Measurements from ENCODE around the gene CHSY3. TPM values are rescaled to one million over a fixed set of nuclear protein-coding genes. Genes with fewer than 3 reads are reported as not detected.

CHSY3 gene
- total RNA-seq, 1 experiment from 2014 or later, result 11.8 TPM

DNA sequence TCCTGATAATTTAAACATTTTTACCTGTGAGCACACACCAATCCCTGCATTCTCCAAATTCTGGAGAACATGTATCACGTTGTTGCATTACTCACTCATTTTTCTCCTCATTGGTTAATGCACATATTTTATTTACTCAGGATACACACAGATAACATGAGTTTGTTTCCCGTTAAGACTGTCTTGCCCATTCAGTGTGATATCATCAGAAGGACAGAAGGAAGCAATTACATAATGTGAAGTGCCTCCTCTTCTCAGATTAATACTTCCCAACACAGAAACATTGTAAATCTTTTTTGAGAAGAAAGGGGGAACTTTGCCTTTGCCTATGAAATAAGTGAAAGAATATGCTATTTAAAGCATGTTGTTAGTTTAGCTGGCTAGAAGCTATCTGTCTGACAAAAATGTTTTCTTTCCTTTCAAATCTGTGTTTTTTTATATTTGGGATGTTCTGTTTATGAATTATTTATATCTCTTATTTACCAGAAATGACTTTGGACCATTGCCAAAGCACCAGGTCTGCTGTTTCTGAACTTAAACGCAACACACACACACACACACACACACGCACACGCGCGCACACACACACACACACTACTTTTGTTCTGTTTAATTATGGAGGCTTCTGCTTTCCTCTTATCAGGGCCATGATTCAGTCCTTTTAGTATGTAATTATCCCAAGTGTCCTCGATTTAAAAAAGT is 186.5 kb downstream of the CHSY3 start:
- no peak for DNase-seq (ENCODE audit: low read depth)

DNA sequence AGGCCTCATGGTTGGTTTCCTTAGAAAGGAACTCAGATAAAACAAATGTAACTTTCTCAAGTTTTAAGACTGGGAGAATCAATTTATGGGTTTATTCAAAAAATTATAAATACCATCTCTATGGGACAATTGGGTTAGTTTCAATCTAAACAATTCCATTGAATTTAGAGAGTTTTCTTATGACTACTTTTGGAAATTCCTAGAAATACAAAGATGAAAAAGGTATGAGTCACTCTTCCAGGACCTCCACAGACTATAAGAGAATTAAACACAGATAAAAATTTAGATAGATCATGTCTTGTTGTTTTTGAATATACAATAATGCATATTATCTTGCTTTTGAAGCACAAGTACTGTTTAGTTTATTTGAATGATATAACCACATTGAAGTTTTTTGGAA is 188.7 kb downstream of the CHSY3 start:
- DNase-seq (ENCODE audit: low read depth), result no peak

DNA sequence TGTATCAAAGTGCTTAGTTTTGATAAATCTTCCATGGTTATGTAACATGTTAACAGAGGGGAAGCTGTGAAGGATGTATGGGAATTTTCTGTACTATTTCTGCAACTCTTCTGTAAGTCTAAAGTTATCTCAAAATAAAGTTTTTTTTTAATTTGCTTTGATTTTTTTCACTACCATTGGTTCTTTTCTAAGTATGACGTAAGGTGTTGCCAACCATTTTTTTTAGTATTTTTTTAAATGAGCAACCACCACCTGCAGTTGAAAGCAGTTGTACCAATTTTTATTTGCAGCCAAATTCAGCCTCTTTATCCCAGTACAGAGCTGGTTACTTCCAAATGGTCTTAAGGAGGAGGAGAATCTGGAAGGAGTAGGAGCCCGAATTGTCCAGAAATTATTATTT is 192.2 kb downstream of the CHSY3 start:
- DNase-seq (ENCODE audit: low read depth), result no peak

GRCh38 chr5:130099008-130099407 is 194.7 kb downstream of the CHSY3 start:
- DNase-seq (ENCODE audit: low read depth), result no peak

DNA sequence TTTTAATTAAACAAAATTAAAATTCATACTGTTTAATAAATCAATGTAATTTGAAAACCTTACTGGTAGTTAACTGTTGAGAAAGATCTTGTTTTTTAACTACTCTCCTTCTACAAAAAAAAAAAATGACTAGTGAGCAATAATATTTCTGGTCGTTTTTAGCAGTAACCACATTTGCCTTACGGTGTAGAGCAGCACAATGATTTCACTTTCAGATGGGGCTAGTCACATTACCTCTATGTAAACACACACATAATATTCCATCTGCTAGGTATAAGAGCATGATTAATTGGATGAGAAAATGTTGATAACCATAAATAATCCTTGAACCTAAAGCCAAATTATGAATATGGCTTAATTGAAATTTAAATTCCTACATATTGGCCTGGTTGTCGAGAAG is 198.1 kb downstream of the CHSY3 start:
- DNase-seq (ENCODE audit: low read depth), result no peak

DNA sequence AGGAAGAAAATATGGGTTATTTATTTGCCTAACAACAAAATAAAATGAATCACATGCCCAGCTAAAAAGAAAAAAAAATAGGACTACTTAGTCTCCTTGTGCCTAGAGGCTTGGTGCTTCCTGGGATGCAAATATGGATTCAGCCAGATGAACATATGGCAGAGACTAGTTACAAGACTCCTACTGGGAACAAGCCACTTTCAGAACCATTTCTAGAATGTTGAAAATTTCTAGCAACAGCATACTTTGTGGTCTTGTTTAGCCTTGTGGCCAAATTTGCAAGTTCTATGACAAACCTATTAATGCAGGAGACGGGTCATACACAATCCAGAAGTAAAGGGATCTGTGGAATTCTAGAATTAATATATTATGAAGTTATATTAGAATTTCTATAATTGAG is 198.7 kb downstream of the CHSY3 start:
- DNase-seq (ENCODE audit: low read depth), result no peak

- peak; percentile 1 for DNase-seq (ENCODE audit: low read depth)
Observed at GRCh38 chr5:130104895-130105688, 200.8 kb downstream of the CHSY3 start.

GRCh38 chr5:130106480-130106879 is 202.2 kb downstream of the CHSY3 start:
- no peak for DNase-seq (ENCODE audit: low read depth)

DNA sequence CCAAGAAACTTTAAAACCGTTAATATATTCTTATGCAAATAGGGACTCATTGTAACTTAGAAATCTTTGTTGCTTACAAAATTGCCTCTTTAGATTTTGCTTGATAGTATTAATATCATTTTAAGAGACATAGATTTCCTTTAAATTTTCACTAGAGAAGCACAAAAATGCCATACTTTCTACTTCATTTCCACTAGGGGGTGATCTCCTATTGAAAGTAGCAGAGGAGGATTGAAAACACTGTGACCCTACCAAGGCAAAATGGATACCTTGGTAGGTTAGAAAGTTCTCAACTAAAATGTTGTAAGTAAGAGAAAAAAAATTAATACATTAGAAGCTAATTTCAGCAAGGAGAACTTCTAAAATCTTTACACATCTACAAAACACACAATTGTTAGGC is 204.9 kb downstream of the CHSY3 start:
- no peak for DNase-seq (ENCODE audit: low read depth)

DNA sequence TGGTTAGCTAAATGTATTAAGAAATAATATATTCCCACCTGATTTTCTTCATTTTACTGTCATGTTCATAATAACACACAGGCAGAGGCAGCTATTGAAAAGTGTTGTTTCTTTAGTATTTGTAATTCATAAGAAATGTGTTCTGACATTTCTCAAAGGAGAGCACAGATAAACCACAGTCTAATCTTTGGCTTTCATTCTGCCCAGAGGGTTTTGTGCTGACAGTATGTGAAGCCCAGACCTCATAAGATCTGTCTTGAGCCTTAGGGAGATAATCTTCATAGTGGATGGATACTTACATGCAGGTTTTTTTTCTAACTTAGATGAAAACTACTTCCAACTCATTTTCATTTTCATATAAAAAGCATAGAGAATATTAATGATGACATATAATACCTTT is 206.1 kb downstream of the CHSY3 start:
- DNase-seq (ENCODE audit: low read depth), result no peak

- no peak for DNase-seq (ENCODE audit: low read depth)
Observed at GRCh38 chr5:130111746-130112145, 207.5 kb downstream of the CHSY3 start.

GRCh38 chr5:130112246-130112645 is 208.0 kb downstream of the CHSY3 start:
- DNase-seq (ENCODE audit: low read depth), result no peak

GRCh38 chr5:130115686-130116085 is 211.4 kb downstream of the CHSY3 start:
- no peak for DNase-seq (ENCODE audit: low read depth)

DNA sequence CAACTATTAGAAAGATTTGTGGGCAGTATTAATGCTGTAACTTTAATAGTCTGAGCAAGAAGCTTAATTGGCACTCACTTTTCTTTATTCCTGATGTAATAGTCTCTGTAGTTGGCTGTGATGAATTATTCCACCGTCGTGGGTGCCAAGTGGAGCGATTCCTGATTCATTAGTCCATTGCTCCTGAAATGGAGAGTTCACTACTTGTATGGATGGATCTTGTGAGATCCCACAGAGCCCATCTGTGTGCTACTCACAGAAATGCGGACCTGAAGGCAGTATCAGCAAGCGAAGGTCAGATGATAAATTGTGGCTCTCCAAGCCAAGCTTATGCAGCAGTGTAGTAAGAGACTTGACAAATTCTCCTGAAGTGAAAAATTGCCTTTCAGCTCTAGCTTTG is 212.2 kb downstream of the CHSY3 start:
- no peak for DNase-seq (ENCODE audit: low read depth)

DNA sequence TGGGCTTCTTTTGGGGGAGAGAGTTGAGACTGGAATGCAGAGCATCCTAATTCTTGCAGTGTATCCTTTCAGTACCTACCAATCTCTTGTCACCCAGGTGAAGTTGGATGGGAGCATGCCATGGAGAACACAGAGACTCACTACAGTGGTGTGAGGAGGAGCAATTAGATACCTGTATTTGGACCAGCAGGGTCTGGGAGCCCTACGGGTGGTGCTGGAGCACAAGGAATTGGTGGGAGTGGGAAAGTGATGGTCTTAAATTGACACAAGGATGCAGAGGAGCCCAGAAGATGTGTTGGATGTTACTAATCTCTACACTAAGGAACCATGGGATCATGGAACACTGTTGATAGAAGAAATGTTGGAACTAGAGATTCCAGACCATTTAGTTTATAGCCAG is 212.7 kb downstream of the CHSY3 start:
- DNase-seq (ENCODE audit: low read depth), result no peak

- DNase-seq (ENCODE audit: low read depth), result no peak
Observed at GRCh38 chr5:130126746-130127145, 222.5 kb downstream of the CHSY3 start.

DNA sequence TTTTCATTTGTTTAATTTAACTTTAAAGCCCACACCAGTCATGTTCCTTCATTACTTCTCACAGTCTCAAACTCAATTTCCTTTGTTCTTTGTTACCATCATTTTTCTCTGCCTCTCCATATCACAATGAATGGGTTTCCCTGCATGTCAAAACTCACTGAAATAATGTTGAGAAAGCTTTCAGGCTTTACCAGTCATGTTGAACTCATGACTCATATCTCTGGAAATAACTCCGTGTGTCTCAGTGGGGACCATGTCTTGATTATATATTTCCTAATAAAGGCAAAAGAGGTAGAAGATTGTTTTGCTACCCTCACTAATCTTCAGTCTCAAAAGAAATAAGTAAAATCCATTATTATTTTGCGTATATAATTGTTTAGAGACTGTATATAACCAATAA is 231.2 kb downstream of the CHSY3 start:
- peak; percentile 59 for DNase-seq (ENCODE audit: low read depth)

DNA sequence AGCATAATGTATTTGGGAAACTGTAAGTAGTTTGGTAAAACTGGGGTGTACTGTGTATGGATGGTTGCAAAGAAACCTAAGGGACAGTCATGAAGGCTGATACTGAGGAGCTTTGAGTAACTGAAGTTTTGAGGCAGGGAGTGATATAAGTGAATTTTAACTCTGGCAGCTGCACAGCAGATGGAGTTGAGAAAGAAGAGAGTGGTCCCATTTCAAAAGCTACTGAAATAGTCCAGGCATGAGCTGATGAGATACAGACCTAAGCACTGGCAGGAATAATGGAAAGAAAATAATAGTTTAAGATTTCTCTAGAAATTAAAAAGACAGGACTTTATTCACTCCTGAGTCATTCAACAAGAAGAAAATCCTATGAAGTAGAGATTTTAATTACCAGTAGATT is 232.0 kb downstream of the CHSY3 start:
- no peak for DNase-seq (ENCODE audit: low read depth)

DNA sequence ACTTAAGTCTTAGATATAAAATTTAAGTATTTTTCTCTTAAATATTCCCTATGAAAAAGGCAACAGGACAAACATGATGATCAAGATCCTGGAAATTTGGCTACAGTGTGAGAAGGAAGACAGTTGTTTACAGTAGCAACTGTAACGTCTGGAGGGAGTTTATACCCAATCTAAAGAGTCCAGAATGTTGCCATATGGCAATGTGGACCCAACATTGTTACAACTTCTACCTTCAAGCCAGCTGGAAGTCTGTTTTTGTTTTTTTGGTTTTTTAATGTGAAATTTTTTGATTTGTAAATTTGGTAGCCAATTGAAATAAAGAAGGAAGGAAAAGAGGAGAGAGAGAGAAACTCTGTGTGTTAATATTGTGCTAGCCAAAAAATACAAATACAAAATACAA is 233.4 kb downstream of the CHSY3 start:
- no peak for DNase-seq (ENCODE audit: low read depth)

DNA sequence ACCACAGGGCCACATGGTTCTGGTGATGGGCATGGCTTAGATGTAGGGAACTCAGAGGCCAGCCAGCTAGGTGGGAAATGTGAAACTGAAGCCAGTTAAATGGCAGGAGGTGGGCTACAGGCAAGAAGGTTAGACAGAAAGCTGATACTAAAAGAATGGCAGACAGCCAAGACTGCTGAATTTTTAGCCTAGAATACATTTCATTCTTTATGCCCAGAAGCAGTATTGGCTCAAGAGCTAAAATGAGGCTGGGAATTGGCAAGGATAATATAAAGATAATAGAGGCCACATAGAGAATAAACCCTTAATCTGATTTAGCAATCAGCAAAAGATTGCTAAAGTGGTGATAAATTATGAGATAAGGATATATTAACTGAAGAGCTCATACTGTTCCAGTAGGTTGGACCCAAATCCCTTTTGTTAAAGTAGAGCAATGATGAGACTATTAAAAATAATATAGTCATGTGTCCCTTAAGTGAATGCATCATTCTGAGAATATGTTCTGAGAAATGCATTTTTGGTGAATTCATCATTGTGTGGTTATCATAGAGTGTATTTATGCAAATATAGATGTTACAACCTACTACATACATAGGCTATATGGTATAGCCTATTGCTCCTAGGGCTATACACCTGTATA is 234.3 kb downstream of the CHSY3 start:
- DNase-seq (ENCODE audit: low read depth), result no peak

DNA sequence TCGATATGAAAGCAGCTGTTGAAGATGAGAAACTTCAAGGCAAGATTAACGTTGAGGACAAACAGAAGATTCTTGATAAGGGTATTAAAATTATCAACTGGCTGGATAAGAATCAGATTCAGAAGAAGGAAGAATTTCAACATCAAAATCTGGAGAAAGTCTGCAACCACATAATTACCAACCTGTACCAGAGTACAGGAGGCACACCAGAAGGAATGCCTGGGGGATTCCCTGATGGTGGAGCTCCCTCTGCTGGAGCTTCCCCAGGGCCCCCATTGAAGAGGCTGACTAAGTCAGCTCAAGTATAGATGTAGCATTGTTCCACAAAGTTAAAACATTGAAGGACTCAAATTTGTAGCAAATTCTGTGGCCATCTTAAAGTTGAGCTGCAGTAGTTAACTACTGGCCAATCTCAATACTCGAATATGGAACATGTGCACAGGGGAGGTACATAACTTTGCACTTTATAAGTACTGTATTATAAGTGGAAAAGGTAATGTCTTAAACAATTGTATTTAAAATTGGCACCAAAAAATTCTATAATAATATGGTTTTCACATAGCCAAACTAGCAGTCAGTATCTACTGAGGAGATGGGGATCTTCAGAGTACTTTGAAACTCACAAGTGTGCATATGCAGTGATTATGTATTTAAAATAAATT is 237.5 kb downstream of the CHSY3 start:
- peak; percentile 56 for DNase-seq (ENCODE audit: low read depth)

- no peak for DNase-seq (ENCODE audit: low read depth)
Observed at GRCh38 chr5:130151239-130151638, 247.0 kb downstream of the CHSY3 start.
